Type B pancreatic cell (in vitro differentiated cells): ENCODE results near the gene APMAP. TPM values are rescaled to one million over a fixed set of nuclear protein-coding genes. Genes with fewer than 3 reads are reported as not detected.
A peak's percentile ranks its signal among the peaks of the same experiment; 100 is the strongest.

Experiments
- DNase-seq: peaks from one replicate; pipeline ENCODE4 v3.0.0; 2021; ENCODE audit warnings: mixed read lengths; ENCODE audit not compliant: unreplicated experiment; ENCODE audit errors: extremely low spot score
- H3K27ac Mint-ChIP-seq: 2 replicates; pipeline ENCODE4 v1.8.0; 2021; ENCODE audit warnings: mild to moderate bottlenecking, mixed read lengths
- H3K27me3 Mint-ChIP-seq: 2 replicates; pipeline ENCODE4 v1.8.0; 2021; ENCODE audit warnings: mixed read lengths
- H3K36me3 Mint-ChIP-seq: 2 replicates; pipeline ENCODE4 v1.8.0; 2021; ENCODE audit warnings: mixed read lengths
- H3K4me1 Mint-ChIP-seq: one replicate; pipeline ENCODE4 v1.8.0; 2021; ENCODE audit warnings: mixed read lengths; ENCODE audit not compliant: unreplicated experiment
- H3K4me3 Mint-ChIP-seq: 2 replicates; pipeline ENCODE4 v1.8.0; 2021; ENCODE audit warnings: mild to moderate bottlenecking, mixed read lengths
- H3K9me3 Mint-ChIP-seq: 2 replicates; pipeline ENCODE4 v1.8.0; 2021; ENCODE audit warnings: mixed read lengths
- CTCF ChIP-seq: fragments of 200-600 bp; sonication (generic); conservative IDR thresholded peaks from 2 replicates; pipeline ENCODE4 v1.5.0; 2021; ENCODE audit warnings: antibody characterized with exemption, mild to moderate bottlenecking
- total RNA-seq: library from RNA; stranded (reverse); gene quantifications from 2 replicates; pipeline ENCODE4 v1.2.1, GENCODE V29; 2021; ENCODE audit warnings: low replicate concordance

Gene APMAP
- total RNA-seq, 1 donor from 2014 or later, result 71.6 TPM

GRCh38 chr20:25019381-25020155, 27.0 kb upstream of the APMAP start:
- H3K36me3 Mint-ChIP-seq, result no peaks in the 10 kb centered on the region
- no peaks in the 10 kb centered on the region for H3K27me3 Mint-ChIP-seq
- DNase-seq, result no peak
- H3K4me3 Mint-ChIP-seq, result no peak overlapping the region
- no peak for TF ChIP-seq CTCF
- H3K4me1 Mint-ChIP-seq, result peaks cover 6% of the 10 kb centered on the region
- no peak overlapping the region for H3K27ac Mint-ChIP-seq
- H3K9me3 Mint-ChIP-seq, result no peaks in the 10 kb centered on the region

- H3K27me3 Mint-ChIP-seq, result no peaks in the 10 kb centered on the region
- H3K36me3 Mint-ChIP-seq, result no peaks in the 10 kb centered on the region
- DNase-seq, result no peak
- TF ChIP-seq CTCF, result no peak
- no peak overlapping the region for H3K4me3 Mint-ChIP-seq
- peaks cover 6% of the 10 kb centered on the region for H3K4me1 Mint-ChIP-seq
- no peak overlapping the region for H3K27ac Mint-ChIP-seq
- no peaks in the 10 kb centered on the region for H3K9me3 Mint-ChIP-seq
Measured at GRCh38 chr20:25018841-25019240, 26.3 kb upstream of the APMAP start.

GRCh38 chr20:25018425-25018824, 25.9 kb upstream of the APMAP start:
- no peak for TF ChIP-seq CTCF
- peak overlapping the region; percentile 91 for H3K27ac Mint-ChIP-seq
- H3K4me3 Mint-ChIP-seq, result no peak overlapping the region
- peaks cover 6% of the 10 kb centered on the region for H3K4me1 Mint-ChIP-seq
- no peaks in the 10 kb centered on the region for H3K27me3 Mint-ChIP-seq
- no peaks in the 10 kb centered on the region for H3K36me3 Mint-ChIP-seq
- no peak for DNase-seq
- no peaks in the 10 kb centered on the region for H3K9me3 Mint-ChIP-seq

GRCh38 chr20:25017257-25017803, 24.8 kb upstream of the APMAP start:
- TF ChIP-seq CTCF, result no peak
- Mint-ChIP-seq H3K9me3 (no peaks in the 10 kb centered on the region), H3K4me3 (peak overlapping the region; percentile 75), H3K4me1 (peaks cover 6% of the 10 kb centered on the region), H3K27ac (peak overlapping the region; percentile 91), H3K36me3 (no peaks in the 10 kb centered on the region), H3K27me3 (no peaks in the 10 kb centered on the region)
- no peak for DNase-seq

GRCh38 chr20:25016471-25016870, 23.9 kb upstream of the APMAP start:
- TF ChIP-seq CTCF, result no peak
- no peaks in the 10 kb centered on the region for H3K9me3 Mint-ChIP-seq
- no peak for DNase-seq
- H3K27ac Mint-ChIP-seq, result no peak overlapping the region
- H3K4me1 Mint-ChIP-seq, result peaks cover 6% of the 10 kb centered on the region
- no peaks in the 10 kb centered on the region for H3K36me3 Mint-ChIP-seq
- no peaks in the 10 kb centered on the region for H3K27me3 Mint-ChIP-seq
- no peak overlapping the region for H3K4me3 Mint-ChIP-seq
